Neural cell (in vitro differentiated cells): ENCODE data around the gene ARID4A. TPM values are rescaled to one million over a fixed set of nuclear protein-coding genes. Genes with fewer than 3 reads are reported as not detected.

Experiments
- H2AFZ ChIP-seq: fragments of 200-600, 300-800 bp; sonication (generic), shearing (Covaris generic); 2 replicates; pipeline ENCODE4 v1.6.0; 2014; ENCODE audit warnings: low read depth, mild to moderate bottlenecking, antibody characterized with exemption, low read length, moderate library complexity
- H3F3A ChIP-seq: fragments of 200-600 bp; shearing (Covaris generic); 2 replicates; pipeline ENCODE4 v1.6.1; 2016; ENCODE audit warnings: mild to moderate bottlenecking, moderate library complexity, mixed read lengths, antibody characterized with exemption, low read length; ENCODE audit not compliant: insufficient read depth, poor library complexity, severe bottlenecking
- H3K27ac ChIP-seq: fragments of 200-600, 300-800 bp; sonication (generic), shearing (Covaris generic); 2 replicates; pipeline ENCODE4 v1.5.1; 2014; ENCODE audit warnings: mild to moderate bottlenecking, low read length, moderate library complexity
- H3K27me3 ChIP-seq: fragments of 300-800, 200-600 bp; sonication (generic), shearing (Covaris generic); 2 replicates; pipeline ENCODE4 v1.6.0; 2014; ENCODE audit warnings: mild to moderate bottlenecking, low read depth, low read length, moderate library complexity; ENCODE audit not compliant: insufficient read depth
- H3K36me3 ChIP-seq: fragments of 300-800, 200-600 bp; sonication (generic), shearing (Covaris generic); 2 replicates; pipeline ENCODE4 v1.5.1; 2014; ENCODE audit warnings: mild to moderate bottlenecking, antibody characterized with exemption, low read length, moderate library complexity; ENCODE audit not compliant: insufficient read depth
- H3K4me2 ChIP-seq: fragments of 300-800, 200-600 bp; sonication (generic), shearing (Covaris generic); 2 replicates; pipeline ENCODE4 v1.6.0; 2014; ENCODE audit warnings: mild to moderate bottlenecking, low read length
- H3K4me3 ChIP-seq: fragments of 300-800, 200-600 bp; sonication (generic), shearing (Covaris generic); 2 replicates; pipeline ENCODE4 v1.5.1; 2014; ENCODE audit warnings: mild to moderate bottlenecking, low read length, moderate library complexity
- H3K79me2 ChIP-seq: fragments of 200-600 bp; shearing (Covaris generic); replicated peaks from 2 replicates; pipeline ENCODE4 v1.6.0; 2014; ENCODE audit warnings: mild to moderate bottlenecking, low read length, moderate library complexity; ENCODE audit not compliant: insufficient read depth
- H3K9ac ChIP-seq: fragments of 300-800, 200-600 bp; sonication (generic), shearing (Covaris generic); 2 replicates; pipeline ENCODE4 v1.6.1; 2016; ENCODE audit warnings: mild to moderate bottlenecking, low read length, mixed read lengths
- H3K9me2 ChIP-seq: fragments of 200-600 bp; shearing (Covaris generic); 2 replicates; pipeline ENCODE4 v1.6.1; 2016; ENCODE audit warnings: mild to moderate bottlenecking, low read length, mixed read lengths; ENCODE audit not compliant: insufficient read depth
- H3K9me3 ChIP-seq: fragments of 200-600, 300-800 bp; sonication (generic), shearing (Covaris generic); 2 replicates; pipeline ENCODE4 v1.6.1; 2016; ENCODE audit warnings: mild to moderate bottlenecking, mixed run types, low read length, moderate library complexity, mixed read lengths
- H4K20me1 ChIP-seq: fragments of 200-600 bp; shearing (Covaris generic); 2 replicates; pipeline ENCODE4 v1.6.1; 2016; ENCODE audit warnings: mild to moderate bottlenecking, mixed run types; ENCODE audit not compliant: insufficient read depth
- EP300 ChIP-seq: fragments of 450-650 bp; conservative IDR thresholded peaks from 2 replicates; pipeline ENCODE4 v1.6.1; 2014; ENCODE audit warnings: antibody characterized with exemption, mild to moderate bottlenecking, moderate library complexity; ENCODE audit not compliant: poor library complexity, severe bottlenecking
- EZH2 ChIP-seq: fragments of 200-600, 300-800 bp; shearing (Covaris generic), sonication (generic); IDR thresholded peaks from 2 replicates; pipeline ENCODE4 v1.6.1; 2014; ENCODE audit warnings: antibody characterized with exemption, low read length, borderline replicate concordance, mild to moderate bottlenecking; ENCODE audit not compliant: insufficient read depth, poor library complexity, severe bottlenecking
- MXI1 ChIP-seq: fragments of 450-650 bp; conservative IDR thresholded peaks from 2 replicates; pipeline ENCODE4 v1.6.1; 2014; ENCODE audit warnings: antibody characterized with exemption, mild to moderate bottlenecking; ENCODE audit not compliant: poor library complexity, severe bottlenecking
- POLR2AphosphoS5 ChIP-seq: IDR thresholded peaks from 2 replicates; pipeline ENCODE4 v1.6.1; 2012
- RAD21 ChIP-seq: fragments of 450-650 bp; conservative IDR thresholded peaks from 2 replicates; pipeline ENCODE4 v1.6.1; 2014; ENCODE audit warnings: antibody characterized with exemption, mild to moderate bottlenecking, moderate library complexity
- SMC3 ChIP-seq: fragments of 450-650 bp; conservative IDR thresholded peaks from 2 replicates; pipeline ENCODE4 v1.6.1; 2014; ENCODE audit warnings: antibody characterized with exemption, mild to moderate bottlenecking, moderate library complexity; ENCODE audit not compliant: poor library complexity
- polyA plus RNA-seq: library from polyadenylated mRNA; depleted of rRNA; stranded (reverse); fragments of >200 nt; gene quantifications from 2 replicates; pipeline ENCODE4 v1.2.3, GENCODE V29; 2014
- TF ChIP-seq, protein P1 (sequence below): fragments of 450-650 bp; IDR thresholded peaks from 2 replicates; pipeline ENCODE4 v1.5.1; 2014; ENCODE audit warnings: antibody characterized with exemption, mild to moderate bottlenecking, moderate library complexity; ENCODE audit not compliant: poor library complexity, severe bottlenecking
- TF ChIP-seq, protein P2 (sequence below): IDR thresholded peaks from 2 replicates; pipeline ENCODE4 v1.6.1; 2012; ENCODE audit warnings: borderline replicate concordance

The ARID4A gene
- polyA plus RNA-seq, 1 donor from 2014 or later, result 38.5 TPM

DNA sequence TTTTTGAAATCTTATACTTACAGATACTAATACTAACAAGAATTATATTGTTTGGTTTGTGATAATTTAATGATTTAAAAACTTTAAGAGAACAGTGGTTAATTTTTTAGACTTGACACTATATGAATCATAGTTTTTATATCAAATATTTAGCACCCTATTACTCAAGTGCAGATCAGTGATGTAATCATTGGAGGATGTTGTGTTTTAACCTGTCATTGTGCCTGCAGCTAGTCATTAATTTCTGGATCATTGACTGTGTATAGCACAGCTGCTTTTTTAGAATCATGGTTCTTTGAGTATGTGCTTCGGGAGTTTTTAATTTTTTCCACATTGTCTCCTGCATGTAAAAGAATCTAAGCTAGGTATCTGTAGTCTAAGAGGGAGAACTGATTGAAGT is 17.3 kb downstream of the ARID4A start:
- Histone ChIP-seq H3K9me2 (no peaks in the 10 kb centered on the region), H4K20me1 (no peaks in the 10 kb centered on the region), H3K4me2 (no peak overlapping the region), H3K9me3 (no peaks in the 10 kb centered on the region), H3K9ac (no peak overlapping the region), H3K4me3 (no peak overlapping the region), H3F3A (no peaks in the 10 kb centered on the region), H3K27me3 (no peaks in the 10 kb centered on the region), H3K36me3 (no peaks in the 10 kb centered on the region), H2AFZ (no peak overlapping the region), H3K27ac (no peak overlapping the region), H3K79me2 (no peaks in the 10 kb centered on the region)
- TF ChIP-seq MXI1, result no peak
- TF ChIP-seq EP300, result no peak
- TF ChIP-seq RAD21, result no peak
- TF ChIP-seq POLR2AphosphoS5, result no peak
- TF ChIP-seq, protein P1, sequence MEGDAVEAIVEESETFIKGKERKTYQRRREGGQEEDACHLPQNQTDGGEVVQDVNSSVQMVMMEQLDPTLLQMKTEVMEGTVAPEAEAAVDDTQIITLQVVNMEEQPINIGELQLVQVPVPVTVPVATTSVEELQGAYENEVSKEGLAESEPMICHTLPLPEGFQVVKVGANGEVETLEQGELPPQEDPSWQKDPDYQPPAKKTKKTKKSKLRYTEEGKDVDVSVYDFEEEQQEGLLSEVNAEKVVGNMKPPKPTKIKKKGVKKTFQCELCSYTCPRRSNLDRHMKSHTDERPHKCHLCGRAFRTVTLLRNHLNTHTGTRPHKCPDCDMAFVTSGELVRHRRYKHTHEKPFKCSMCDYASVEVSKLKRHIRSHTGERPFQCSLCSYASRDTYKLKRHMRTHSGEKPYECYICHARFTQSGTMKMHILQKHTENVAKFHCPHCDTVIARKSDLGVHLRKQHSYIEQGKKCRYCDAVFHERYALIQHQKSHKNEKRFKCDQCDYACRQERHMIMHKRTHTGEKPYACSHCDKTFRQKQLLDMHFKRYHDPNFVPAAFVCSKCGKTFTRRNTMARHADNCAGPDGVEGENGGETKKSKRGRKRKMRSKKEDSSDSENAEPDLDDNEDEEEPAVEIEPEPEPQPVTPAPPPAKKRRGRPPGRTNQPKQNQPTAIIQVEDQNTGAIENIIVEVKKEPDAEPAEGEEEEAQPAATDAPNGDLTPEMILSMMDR, result no peak
- no peak for TF ChIP-seq SMC3

DNA sequence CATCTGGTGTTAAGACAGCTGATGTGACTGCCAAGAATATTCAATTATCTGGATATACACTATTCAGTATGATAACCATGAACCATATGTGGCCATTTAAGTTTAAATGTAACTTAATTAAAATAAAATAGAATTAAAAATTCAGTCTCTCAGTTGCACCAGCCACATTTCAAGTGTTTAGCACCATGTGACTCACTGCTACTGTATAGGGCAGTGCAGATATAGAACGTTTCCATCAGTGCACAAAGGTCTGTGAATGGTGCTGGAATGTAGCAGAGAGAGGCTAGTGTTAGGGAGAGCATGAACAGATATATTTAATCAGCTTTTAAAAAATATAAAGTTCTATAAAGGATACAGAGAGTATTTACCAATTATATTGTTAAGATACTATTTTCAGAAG is 28.7 kb downstream of the ARID4A start:
- TF ChIP-seq, protein P1, result no peak
- TF ChIP-seq SMC3 (no peak), EP300 (no peak), RAD21 (no peak), EZH2 (no peak), POLR2AphosphoS5 (no peak), MXI1 (no peak)
- TF ChIP-seq, protein P2, sequence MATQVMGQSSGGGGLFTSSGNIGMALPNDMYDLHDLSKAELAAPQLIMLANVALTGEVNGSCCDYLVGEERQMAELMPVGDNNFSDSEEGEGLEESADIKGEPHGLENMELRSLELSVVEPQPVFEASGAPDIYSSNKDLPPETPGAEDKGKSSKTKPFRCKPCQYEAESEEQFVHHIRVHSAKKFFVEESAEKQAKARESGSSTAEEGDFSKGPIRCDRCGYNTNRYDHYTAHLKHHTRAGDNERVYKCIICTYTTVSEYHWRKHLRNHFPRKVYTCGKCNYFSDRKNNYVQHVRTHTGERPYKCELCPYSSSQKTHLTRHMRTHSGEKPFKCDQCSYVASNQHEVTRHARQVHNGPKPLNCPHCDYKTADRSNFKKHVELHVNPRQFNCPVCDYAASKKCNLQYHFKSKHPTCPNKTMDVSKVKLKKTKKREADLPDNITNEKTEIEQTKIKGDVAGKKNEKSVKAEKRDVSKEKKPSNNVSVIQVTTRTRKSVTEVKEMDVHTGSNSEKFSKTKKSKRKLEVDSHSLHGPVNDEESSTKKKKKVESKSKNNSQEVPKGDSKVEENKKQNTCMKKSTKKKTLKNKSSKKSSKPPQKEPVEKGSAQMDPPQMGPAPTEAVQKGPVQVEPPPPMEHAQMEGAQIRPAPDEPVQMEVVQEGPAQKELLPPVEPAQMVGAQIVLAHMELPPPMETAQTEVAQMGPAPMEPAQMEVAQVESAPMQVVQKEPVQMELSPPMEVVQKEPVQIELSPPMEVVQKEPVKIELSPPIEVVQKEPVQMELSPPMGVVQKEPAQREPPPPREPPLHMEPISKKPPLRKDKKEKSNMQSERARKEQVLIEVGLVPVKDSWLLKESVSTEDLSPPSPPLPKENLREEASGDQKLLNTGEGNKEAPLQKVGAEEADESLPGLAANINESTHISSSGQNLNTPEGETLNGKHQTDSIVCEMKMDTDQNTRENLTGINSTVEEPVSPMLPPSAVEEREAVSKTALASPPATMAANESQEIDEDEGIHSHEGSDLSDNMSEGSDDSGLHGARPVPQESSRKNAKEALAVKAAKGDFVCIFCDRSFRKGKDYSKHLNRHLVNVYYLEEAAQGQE, result no peak
- Histone ChIP-seq H3K9ac (no peak overlapping the region), H4K20me1 (no peaks in the 10 kb centered on the region), H3K4me2 (no peak overlapping the region), H3K27ac (no peak overlapping the region), H3K9me3 (no peaks in the 10 kb centered on the region), H3K9me2 (no peaks in the 10 kb centered on the region), H3K36me3 (peaks cover 6% of the 10 kb centered on the region), H3F3A (no peaks in the 10 kb centered on the region), H3K79me2 (peaks cover 18% of the 10 kb centered on the region), H3K27me3 (no peaks in the 10 kb centered on the region), H2AFZ (no peak overlapping the region), H3K4me3 (no peak overlapping the region)
